Panc1 (cell line): ENCODE data around the gene FAM117A. TPM values are rescaled to one million over a fixed set of nuclear protein-coding genes. Genes with fewer than 3 reads are reported as not detected.

Experiments
- ATAC-seq: fragments of 200-7000 bp; cut with Tn5 transposase; 2 replicates; pipeline ENCODE4 v1.9.1; 2020; ENCODE audit warnings: mild to moderate bottlenecking, moderate library complexity
- BruUV-seq: library from RNA; stranded (reverse); fragments of 400-500 nt; replicated peaks from 2 replicates; lab custom pipeline; 2021; lab: Mats Ljungman, UMichigan
- CTCF ChIA-PET: fragments of 300-600 bp; sonication (Branson Sonifier 250); formaldehyde crosslinking; loops from one replicate; lab custom pipeline; 2022; ENCODE audit warnings: antibody characterized with exemption; lab: Charles Lee
- POLR2A ChIA-PET: fragments of 300-600 bp; sonication (Branson Sonifier 250); formaldehyde crosslinking; loops from one replicate; lab custom pipeline; 2022; ENCODE audit warnings: antibody characterized with exemption; lab: Charles Lee
- DNase-seq: peaks from one replicate; pipeline ENCODE4 v3.0.0-alpha.2; 2010; ENCODE audit warnings: low read depth, low spot score
- H3K27ac ChIP-seq: 2 replicates; pipeline ENCODE4 v1.5.1; 2011; ENCODE audit warnings: mild to moderate bottlenecking, low read length, inconsistent platforms
- H3K27me3 ChIP-seq: fragments of 200-500 bp; sonication (Bioruptor generic); 2 replicates; pipeline ENCODE4 v1.6.0; 2014; ENCODE audit warnings: low read length, inconsistent platforms; ENCODE audit not compliant: control insufficient read depth, insufficient read depth
- H3K36me3 ChIP-seq: fragments of 200-500 bp; sonication (Bioruptor generic); 2 replicates; pipeline ENCODE4 v1.5.1; 2014; ENCODE audit warnings: inconsistent platforms, mild to moderate bottlenecking, low read length, moderate library complexity; ENCODE audit not compliant: control insufficient read depth, insufficient read depth
- H3K4me1 ChIP-seq: 2 replicates; pipeline ENCODE4 v1.5.1; 2011; ENCODE audit warnings: inconsistent platforms, mild to moderate bottlenecking, low read length, moderate library complexity; ENCODE audit not compliant: control insufficient read depth, insufficient read depth
- H3K4me3 ChIP-seq, 2 experiments: 2 replicates each; pipeline ENCODE4 v1.5.1; 2011 to 2012; ENCODE audit warnings: low read depth in 2 of 2, low read length in 2 of 2, mild to moderate bottlenecking in 2 of 2, inconsistent platforms in 1 of 2, moderate library complexity in 1 of 2
- H3K9me3 ChIP-seq: fragments of 200-500 bp; sonication (Bioruptor generic); 2 replicates; pipeline ENCODE4 v1.5.1; 2014; ENCODE audit warnings: low read depth, mild to moderate bottlenecking, inconsistent platforms, low read length, moderate library complexity; ENCODE audit not compliant: control insufficient read depth, insufficient read depth
- CTCF ChIP-seq: fragments of 450-650 bp; IDR thresholded peaks from 2 replicates; pipeline ENCODE4 v1.5.1; 2017; ENCODE audit warnings: mild to moderate bottlenecking
- POLR2AphosphoS5 ChIP-seq: IDR thresholded peaks from 2 replicates; pipeline ENCODE4 v1.6.1; 2012; ENCODE audit warnings: mild to moderate bottlenecking, low read depth, low read length, moderate library complexity
- REST ChIP-seq, 2 experiments: IDR thresholded peaks; 2 replicates each; pipeline ENCODE4 v1.6.1; 2011 to 2012; ENCODE audit warnings: low read depth in 2 of 2, control low read depth in 1 of 2, low read length in 1 of 2, mild to moderate bottlenecking in 1 of 2, moderate library complexity in 1 of 2; ENCODE audit not compliant: insufficient read depth in 1 of 2
- SIN3A ChIP-seq: IDR thresholded peaks from 2 replicates; pipeline ENCODE4 v1.6.1; 2012; ENCODE audit warnings: low read depth, mild to moderate bottlenecking, low read length, moderate library complexity, borderline replicate concordance; ENCODE audit not compliant: insufficient read depth
- TCF7L2 ChIP-seq: IDR thresholded peaks from 2 replicates; pipeline ENCODE4 v1.6.1; 2011; ENCODE audit warnings: mild to moderate bottlenecking, low read depth, low read length, inconsistent platforms
- in situ Hi-C: cut with HindIII; loops from 2 replicates; pipeline ENCODE4 v1.10.0; 2016; ENCODE audit warnings: low sequenced_read_pairs, low pct_unique_long_range_greater_than_20kb
- intact Hi-C: fragments of 100-400 bp; cut with micrococcal nuclease; formaldehyde crosslinking; loops from one replicate; pipeline ENCODE4 v1.10.0; 2022; ENCODE audit not compliant: unreplicated experiment
- total RNA-seq: library from RNA; stranded (reverse); gene quantifications from one replicate; pipeline ENCODE4 v1.2.1, GENCODE V29; 2021; ENCODE audit not compliant: unreplicated experiment

Gene FAM117A
- total RNA-seq, 1 experiment from 2014 or later, result 8.0 TPM

GRCh38 chr17:49734515-49735490 lies 29.1 kb downstream of the FAM117A start:
- no peak overlapping the region for H3K27ac ChIP-seq
- TF ChIP-seq REST (IDR thresholded peaks at IDR 0.05; ENCODE audit: insufficient read depth in 1 of 2, low read depth in 2 of 2, low read length in 1 of 2) (no peak), SIN3A (no peak), CTCF (no peak), TCF7L2 (no peak), POLR2AphosphoS5 (no peak)
- in situ Hi-C loops (no loop called here), intact Hi-C loops (no loop called here)
- no peaks in the 10 kb centered on the region for H3K27me3 ChIP-seq
- no peak for DNase-seq
- H3K4me1 ChIP-seq, result no peaks in the 10 kb centered on the region; the same call in 1 of the 2 replicates
- no peaks in the 10 kb centered on the region for H3K36me3 ChIP-seq
- CTCF ChIA-PET, result no interaction called here
- ATAC-seq, result no peak
- H3K9me3 ChIP-seq, result no peaks in the 10 kb centered on the region
- POLR2A ChIA-PET, result interaction anchor here (0.6 kb wide), 3 partner anchors 20 to 439 kb away, joined by 3 to 7 read pairs (median 4); no protein-coding TSS in a partner anchor
- BruUV-seq, result no TSS peak
- no peak overlapping the region for H3K4me3 ChIP-seq

- ChIA-PET CTCF (no interaction called here), POLR2A (no interaction called here)
- Histone ChIP-seq H3K27me3 (no peaks in the 10 kb centered on the region), H3K9me3 (no peaks in the 10 kb centered on the region), H3K27ac (no peak overlapping the region), H3K4me1 (no peaks in the 10 kb centered on the region; the same call in 1 of the 2 replicates), H3K36me3 (no peaks in the 10 kb centered on the region), H3K4me3 (no peak overlapping the region)
- in situ Hi-C loops, result no loop called here
- no TSS peak for BruUV-seq
- DNase-seq (no peak), ATAC-seq (no peak)
- intact Hi-C loops, result no loop called here
- TF ChIP-seq SIN3A (no peak), CTCF (no peak), REST (IDR thresholded peaks at IDR 0.05; ENCODE audit: insufficient read depth in 1 of 2, low read depth in 2 of 2, low read length in 1 of 2) (no peak), POLR2AphosphoS5 (no peak), TCF7L2 (no peak)
Observed at GRCh38 chr17:49731435-49731831, 32.5 kb downstream of the FAM117A start.
